HepG2 (cell line): ENCODE measurements around the gene ZC3H15. TPM values are rescaled to one million over a fixed set of nuclear protein-coding genes. Genes with fewer than 3 reads are reported as not detected.

Experiments used
- BRCA1 ChIP-seq: sonication (generic); formaldehyde crosslinking; IDR thresholded peaks from 2 replicates; pipeline ENCODE4 v1.4.0; 2020; ENCODE audit warnings: missing genetic modification reagents
- CBFB ChIP-seq: sonication (generic); formaldehyde crosslinking; IDR thresholded peaks from 2 replicates; pipeline ENCODE4 v1.4.0; 2020; ENCODE audit warnings: missing genetic modification reagents
- JUND ChIP-seq: sonication (generic); formaldehyde crosslinking; IDR thresholded peaks from 2 replicates; pipeline ENCODE4 v1.8.0; 2022; ENCODE audit warnings: mild to moderate bottlenecking, missing genetic modification reagents
- KLF13 ChIP-seq: sonication (generic); formaldehyde crosslinking; IDR thresholded peaks from 2 replicates; pipeline ENCODE4 v1.4.0; 2020; ENCODE audit warnings: mild to moderate bottlenecking, missing genetic modification reagents
- PAWR ChIP-seq: sonication (generic); formaldehyde crosslinking; IDR thresholded peaks from 2 replicates; pipeline ENCODE4 v1.4.0; 2020; ENCODE audit warnings: missing genetic modification reagents, mild to moderate bottlenecking, borderline replicate concordance
- SMAD1 ChIP-seq: sonication (generic); formaldehyde crosslinking; IDR thresholded peaks from 2 replicates; pipeline ENCODE4 v1.4.0; 2020; ENCODE audit warnings: missing genetic modification reagents, low read depth, mild to moderate bottlenecking, borderline replicate concordance
- SMAD3 ChIP-seq: sonication (generic); formaldehyde crosslinking; IDR thresholded peaks from 2 replicates; pipeline ENCODE4 v1.4.0; 2020; ENCODE audit warnings: missing genetic modification reagents
- SSRP1 ChIP-seq: IDR thresholded peaks from 2 replicates; pipeline ENCODE4 v1.6.1; 2016; ENCODE audit warnings: control low read depth
- ZBTB38 ChIP-seq: sonication (generic); formaldehyde crosslinking; IDR thresholded peaks from 2 replicates; pipeline ENCODE4 v1.5.1; 2020; ENCODE audit warnings: mild to moderate bottlenecking, missing genetic modification reagents
- ZNF274 ChIP-seq: sonication (generic); formaldehyde crosslinking; IDR thresholded peaks from 2 replicates; pipeline ENCODE4 v1.5.1; 2020; ENCODE audit warnings: mild to moderate bottlenecking, missing genetic modification reagents
- ZNF33A ChIP-seq: sonication (generic); formaldehyde crosslinking; IDR thresholded peaks from 2 replicates; pipeline ENCODE4 v1.5.1; 2020; ENCODE audit warnings: missing genetic modification reagents, mild to moderate bottlenecking, moderate library complexity, borderline replicate concordance
- ZNF460 ChIP-seq: sonication (generic); formaldehyde crosslinking; IDR thresholded peaks from 2 replicates; pipeline ENCODE4 v1.5.1; 2020; ENCODE audit warnings: missing genetic modification reagents, mild to moderate bottlenecking, borderline replicate concordance
- ZNF605 ChIP-seq: sonication (generic); formaldehyde crosslinking; IDR thresholded peaks from 2 replicates; pipeline ENCODE4 v1.8.0; 2022; ENCODE audit warnings: mild to moderate bottlenecking, missing genetic modification reagents
- polyA plus RNA-seq, 8 experiments: library from polyadenylated mRNA; depleted of rRNA in 3 of 8; stranded (reverse) in 7 of 8; unstranded in 1 of 8; fragments of >200 nt; fragmentation: Illumina TruSeq in 4 of 8; extraction: Trizol in 4 of 8; gene quantifications; 2 replicates each; pipeline versions ENCODE4 v1.2.1 to v1.2.3, GENCODE V29; 2011 to 2016; ENCODE audit warnings: low read depth in 4 of 8, missing spikeins in 1 of 8, mixed read lengths in 1 of 8; ENCODE audit not compliant: insufficient read depth in 1 of 8
- total RNA-seq, 5 experiments: library from RNA; depleted of rRNA; stranded (reverse); fragments of >200 nt; fragmentation: Illumina TruSeq; extraction: Trizol; gene quantifications; 2 replicates each; pipeline ENCODE4 v1.2.3, GENCODE V29; 2016; ENCODE audit warnings: low read depth in 1 of 5
- TF ChIP-seq, protein P1 (sequence below): sonication (generic); formaldehyde crosslinking; IDR thresholded peaks from 2 replicates; pipeline ENCODE4 v1.8.0; 2022; ENCODE audit warnings: mild to moderate bottlenecking, missing genetic modification reagents; ENCODE audit not compliant: insufficient replicate concordance
- TF ChIP-seq, protein P2 (sequence below): sonication (generic); formaldehyde crosslinking; IDR thresholded peaks from 2 replicates; pipeline ENCODE4 v1.4.0; 2020; ENCODE audit warnings: missing genetic modification reagents
- TF ChIP-seq, protein P3 (sequence below): sonication (generic); formaldehyde crosslinking; IDR thresholded peaks from 2 replicates; pipeline ENCODE4 v1.4.0; 2020; ENCODE audit warnings: missing genetic modification reagents, mild to moderate bottlenecking, borderline replicate concordance
- TF ChIP-seq, protein P4 (sequence below): sonication (generic); formaldehyde crosslinking; IDR thresholded peaks from 2 replicates; pipeline ENCODE4 v1.9.0; 2022; ENCODE audit warnings: low read depth, missing genetic modification reagents
- TF ChIP-seq, protein P5 (sequence below): sonication (generic); formaldehyde crosslinking; IDR thresholded peaks from 2 replicates; pipeline ENCODE4 v1.8.1; 2022; ENCODE audit warnings: mild to moderate bottlenecking, missing genetic modification reagents

The ZC3H15 gene
- total and polyA plus RNA-seq, 2 of the 13 experiments (the other 11 are each of a cell fraction or from before 2014, with no cell fraction given): 84.6 to 168 TPM

DNA sequence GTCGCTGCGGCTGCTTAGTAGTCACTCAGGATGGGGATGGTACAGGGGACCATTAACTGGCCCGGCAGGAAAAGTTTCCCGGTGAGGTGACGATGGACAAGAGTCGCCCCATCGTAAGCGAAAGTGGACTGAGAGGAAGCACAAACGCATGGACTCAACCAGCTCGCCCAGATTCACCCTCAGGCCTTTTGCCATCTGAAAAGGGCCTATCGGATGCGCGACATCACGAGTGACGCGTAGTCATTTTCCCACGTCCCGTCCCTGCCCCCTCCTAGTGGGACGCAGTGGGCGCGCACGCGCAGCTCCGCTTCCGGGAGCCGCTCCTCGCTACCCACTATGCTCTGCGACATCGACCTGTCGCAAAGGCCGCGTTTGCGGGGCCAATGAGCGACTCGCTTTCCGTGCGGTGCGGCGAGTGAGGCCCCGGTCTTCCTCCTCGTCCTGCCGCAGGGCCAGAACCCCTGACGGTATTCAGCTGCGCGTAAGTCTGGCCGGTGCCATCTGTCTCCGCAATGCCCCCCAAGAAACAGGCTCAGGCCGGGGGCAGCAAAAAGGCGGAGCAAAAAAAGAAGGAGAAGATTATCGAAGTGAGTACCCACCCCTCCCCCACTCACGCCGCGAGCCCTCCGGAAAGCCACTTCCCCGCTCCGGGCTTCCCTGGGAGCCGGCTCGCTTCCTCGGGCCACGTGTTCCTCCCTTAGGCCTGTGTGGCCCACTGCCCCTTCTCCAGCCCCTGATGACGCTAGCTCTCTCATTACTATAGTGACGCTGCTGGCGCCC lies at the start of gene ZC3H15 (continued):
- TF ChIP-seq, protein P1, sequence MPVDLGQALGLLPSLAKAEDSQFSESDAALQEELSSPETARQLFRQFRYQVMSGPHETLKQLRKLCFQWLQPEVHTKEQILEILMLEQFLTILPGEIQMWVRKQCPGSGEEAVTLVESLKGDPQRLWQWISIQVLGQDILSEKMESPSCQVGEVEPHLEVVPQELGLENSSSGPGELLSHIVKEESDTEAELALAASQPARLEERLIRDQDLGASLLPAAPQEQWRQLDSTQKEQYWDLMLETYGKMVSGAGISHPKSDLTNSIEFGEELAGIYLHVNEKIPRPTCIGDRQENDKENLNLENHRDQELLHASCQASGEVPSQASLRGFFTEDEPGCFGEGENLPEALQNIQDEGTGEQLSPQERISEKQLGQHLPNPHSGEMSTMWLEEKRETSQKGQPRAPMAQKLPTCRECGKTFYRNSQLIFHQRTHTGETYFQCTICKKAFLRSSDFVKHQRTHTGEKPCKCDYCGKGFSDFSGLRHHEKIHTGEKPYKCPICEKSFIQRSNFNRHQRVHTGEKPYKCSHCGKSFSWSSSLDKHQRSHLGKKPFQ (CRISPR knock-in tag): peak; percentile 84
- peak; percentile 68; the same call in 1 of the 2 replicates for TF ChIP-seq SSRP1 (CRISPR knock-in tag)
- TF ChIP-seq, protein P2, sequence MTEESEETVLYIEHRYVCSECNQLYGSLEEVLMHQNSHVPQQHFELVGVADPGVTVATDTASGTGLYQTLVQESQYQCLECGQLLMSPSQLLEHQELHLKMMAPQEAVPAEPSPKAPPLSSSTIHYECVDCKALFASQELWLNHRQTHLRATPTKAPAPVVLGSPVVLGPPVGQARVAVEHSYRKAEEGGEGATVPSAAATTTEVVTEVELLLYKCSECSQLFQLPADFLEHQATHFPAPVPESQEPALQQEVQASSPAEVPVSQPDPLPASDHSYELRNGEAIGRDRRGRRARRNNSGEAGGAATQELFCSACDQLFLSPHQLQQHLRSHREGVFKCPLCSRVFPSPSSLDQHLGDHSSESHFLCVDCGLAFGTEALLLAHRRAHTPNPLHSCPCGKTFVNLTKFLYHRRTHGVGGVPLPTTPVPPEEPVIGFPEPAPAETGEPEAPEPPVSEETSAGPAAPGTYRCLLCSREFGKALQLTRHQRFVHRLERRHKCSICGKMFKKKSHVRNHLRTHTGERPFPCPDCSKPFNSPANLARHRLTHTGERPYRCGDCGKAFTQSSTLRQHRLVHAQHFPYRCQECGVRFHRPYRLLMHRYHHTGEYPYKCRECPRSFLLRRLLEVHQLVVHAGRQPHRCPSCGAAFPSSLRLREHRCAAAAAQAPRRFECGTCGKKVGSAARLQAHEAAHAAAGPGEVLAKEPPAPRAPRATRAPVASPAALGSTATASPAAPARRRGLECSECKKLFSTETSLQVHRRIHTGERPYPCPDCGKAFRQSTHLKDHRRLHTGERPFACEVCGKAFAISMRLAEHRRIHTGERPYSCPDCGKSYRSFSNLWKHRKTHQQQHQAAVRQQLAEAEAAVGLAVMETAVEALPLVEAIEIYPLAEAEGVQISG: peak; percentile 93
- TF ChIP-seq, protein P3, sequence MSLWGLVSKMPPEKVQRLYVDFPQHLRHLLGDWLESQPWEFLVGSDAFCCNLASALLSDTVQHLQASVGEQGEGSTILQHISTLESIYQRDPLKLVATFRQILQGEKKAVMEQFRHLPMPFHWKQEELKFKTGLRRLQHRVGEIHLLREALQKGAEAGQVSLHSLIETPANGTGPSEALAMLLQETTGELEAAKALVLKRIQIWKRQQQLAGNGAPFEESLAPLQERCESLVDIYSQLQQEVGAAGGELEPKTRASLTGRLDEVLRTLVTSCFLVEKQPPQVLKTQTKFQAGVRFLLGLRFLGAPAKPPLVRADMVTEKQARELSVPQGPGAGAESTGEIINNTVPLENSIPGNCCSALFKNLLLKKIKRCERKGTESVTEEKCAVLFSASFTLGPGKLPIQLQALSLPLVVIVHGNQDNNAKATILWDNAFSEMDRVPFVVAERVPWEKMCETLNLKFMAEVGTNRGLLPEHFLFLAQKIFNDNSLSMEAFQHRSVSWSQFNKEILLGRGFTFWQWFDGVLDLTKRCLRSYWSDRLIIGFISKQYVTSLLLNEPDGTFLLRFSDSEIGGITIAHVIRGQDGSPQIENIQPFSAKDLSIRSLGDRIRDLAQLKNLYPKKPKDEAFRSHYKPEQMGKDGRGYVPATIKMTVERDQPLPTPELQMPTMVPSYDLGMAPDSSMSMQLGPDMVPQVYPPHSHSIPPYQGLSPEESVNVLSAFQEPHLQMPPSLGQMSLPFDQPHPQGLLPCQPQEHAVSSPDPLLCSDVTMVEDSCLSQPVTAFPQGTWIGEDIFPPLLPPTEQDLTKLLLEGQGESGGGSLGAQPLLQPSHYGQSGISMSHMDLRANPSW: peak; percentile 42; the same call in 1 of the 2 replicates
- peak; percentile 71; the same call in 1 of the 2 replicates for TF ChIP-seq BRCA1 (CRISPR knock-in tag)
- TF ChIP-seq, protein P4, sequence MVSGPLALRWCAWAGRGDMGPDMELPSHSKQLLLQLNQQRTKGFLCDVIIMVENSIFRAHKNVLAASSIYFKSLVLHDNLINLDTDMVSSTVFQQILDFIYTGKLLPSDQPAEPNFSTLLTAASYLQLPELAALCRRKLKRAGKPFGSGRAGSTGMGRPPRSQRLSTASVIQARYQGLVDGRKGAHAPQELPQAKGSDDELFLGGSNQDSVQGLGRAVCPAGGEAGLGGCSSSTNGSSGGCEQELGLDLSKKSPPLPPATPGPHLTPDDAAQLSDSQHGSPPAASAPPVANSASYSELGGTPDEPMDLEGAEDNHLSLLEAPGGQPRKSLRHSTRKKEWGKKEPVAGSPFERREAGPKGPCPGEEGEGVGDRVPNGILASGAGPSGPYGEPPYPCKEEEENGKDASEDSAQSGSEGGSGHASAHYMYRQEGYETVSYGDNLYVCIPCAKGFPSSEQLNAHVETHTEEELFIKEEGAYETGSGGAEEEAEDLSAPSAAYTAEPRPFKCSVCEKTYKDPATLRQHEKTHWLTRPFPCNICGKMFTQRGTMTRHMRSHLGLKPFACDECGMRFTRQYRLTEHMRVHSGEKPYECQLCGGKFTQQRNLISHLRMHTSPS (CRISPR knock-in tag): no peak; the same call in 1 of the 2 replicates
- no peak for TF ChIP-seq PAWR (CRISPR knock-in tag)
- peak; percentile 91 for TF ChIP-seq ZNF605 (CRISPR knock-in tag)
- peak; percentile 93; the same call in 1 of the 2 replicates for TF ChIP-seq SMAD1 (CRISPR knock-in tag)
- peak; percentile 78 for TF ChIP-seq JUND (CRISPR knock-in tag)
- peak; percentile 85; the same call in 1 of the 2 replicates for TF ChIP-seq ZBTB38 (CRISPR knock-in tag)
- TF ChIP-seq KLF13 (CRISPR knock-in tag): no peak
- TF ChIP-seq, protein P5, sequence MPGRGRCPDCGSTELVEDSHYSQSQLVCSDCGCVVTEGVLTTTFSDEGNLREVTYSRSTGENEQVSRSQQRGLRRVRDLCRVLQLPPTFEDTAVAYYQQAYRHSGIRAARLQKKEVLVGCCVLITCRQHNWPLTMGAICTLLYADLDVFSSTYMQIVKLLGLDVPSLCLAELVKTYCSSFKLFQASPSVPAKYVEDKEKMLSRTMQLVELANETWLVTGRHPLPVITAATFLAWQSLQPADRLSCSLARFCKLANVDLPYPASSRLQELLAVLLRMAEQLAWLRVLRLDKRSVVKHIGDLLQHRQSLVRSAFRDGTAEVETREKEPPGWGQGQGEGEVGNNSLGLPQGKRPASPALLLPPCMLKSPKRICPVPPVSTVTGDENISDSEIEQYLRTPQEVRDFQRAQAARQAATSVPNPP: peak; percentile 82; the same call in 1 of the 2 replicates
- TF ChIP-seq ZNF460 (CRISPR knock-in tag): peak; percentile 65; the same call in 1 of the 2 replicates
- peak; percentile 62; the same call in 1 of the 2 replicates for TF ChIP-seq SMAD3
- peak; percentile 94 for TF ChIP-seq ZNF274 (CRISPR knock-in tag)
- TF ChIP-seq CBFB: peak; percentile 94
- peak; percentile 97; the same call in 1 of the 2 replicates for TF ChIP-seq ZNF33A (CRISPR knock-in tag)
